GM19395 (cell line): ENCODE measurements around the gene KCNJ10.
A peak's percentile ranks its signal among the peaks of the same experiment; 100 is the strongest.

ENCODE experiments used
- ATAC-seq: cut with Tn5 transposase; IDR thresholded peaks from one replicate; pipeline ENCODE4 v1.9.1; 2021; ENCODE audit warnings: mild to moderate bottlenecking, moderate library complexity; ENCODE audit not compliant: unreplicated experiment

Gene KCNJ10

GRCh38 chr1:160084771-160085321 is 14.9 kb upstream of the KCNJ10 start:
- no peak for ATAC-seq

GRCh38 chr1:160083968-160084770 is 14.2 kb upstream of the KCNJ10 start:
- peak; percentile 57 for ATAC-seq

GRCh38 chr1:160082926-160083325 is 13.0 kb upstream of the KCNJ10 start:
- ATAC-seq: no peak

- no peak for ATAC-seq
These were observed 12.5 kb upstream of the KCNJ10 start for GRCh38 chr1:160082487-160082886.

- ATAC-seq: no peak
These were observed 11.4 kb upstream of the KCNJ10 start, which contains the start of gene KCNJ9 for GRCh38 chr1:160081261-160081936. TSS of gene KCNJ9 (plus strand) at chr1:160081538. CDS start at chr1:160084031, 2,493 bp downstream.

- no peak for ATAC-seq
These were observed 10.6 kb upstream of the KCNJ10 start for GRCh38 chr1:160080381-160081100.

- no peak for ATAC-seq
These were observed 9.5 kb upstream of the KCNJ10 start for GRCh38 chr1:160079448-160079847.

GRCh38 chr1:160078512-160079195 is 8.7 kb upstream of the KCNJ10 start:
- no peak for ATAC-seq

- ATAC-seq: no peak
These were observed 7.5 kb upstream of the KCNJ10 start for GRCh38 chr1:160077486-160077885.

- ATAC-seq: no peak
These were observed 6.3 kb upstream of the KCNJ10 start for GRCh38 chr1:160076295-160076694.

- no peak for ATAC-seq
These were observed 5.9 kb upstream of the KCNJ10 start for GRCh38 chr1:160075836-160076235.

GRCh38 chr1:160074865-160075264 is 4.9 kb upstream of the KCNJ10 start:
- ATAC-seq: no peak

GRCh38 chr1:160071289-160071688 is 1.3 kb upstream of the KCNJ10 start:
- ATAC-seq: no peak

GRCh38 chr1:160070243-160071163 is 543 bp upstream of the KCNJ10 start:
- peak; percentile 45 for ATAC-seq

- no peak for ATAC-seq
These were observed 1.7 kb downstream of the KCNJ10 start for GRCh38 chr1:160068225-160068624.

- no peak for ATAC-seq
These were observed 2.9 kb downstream of the KCNJ10 start for GRCh38 chr1:160066829-160067745.

GRCh38 chr1:160064746-160065145 is 5.2 kb downstream of the KCNJ10 start:
- no peak for ATAC-seq

- ATAC-seq: no peak
These were observed 5.8 kb downstream of the KCNJ10 start for GRCh38 chr1:160064164-160064563.

- no peak for ATAC-seq
These were observed 6.8 kb downstream of the KCNJ10 start for GRCh38 chr1:160063176-160063575.
